ENCODE measurements around the gene TPSAB1. TPM values are rescaled to one million over a fixed set of nuclear protein-coding genes. Genes with fewer than 3 reads are reported as not detected.

TPSAB1 gene
- total and polyA plus RNA-seq, 10 of the 15 experiments (the other 5 are each of a cell fraction or from before 2014, with no cell fraction given): 0.06 TPM; not detected in 9

DNA sequence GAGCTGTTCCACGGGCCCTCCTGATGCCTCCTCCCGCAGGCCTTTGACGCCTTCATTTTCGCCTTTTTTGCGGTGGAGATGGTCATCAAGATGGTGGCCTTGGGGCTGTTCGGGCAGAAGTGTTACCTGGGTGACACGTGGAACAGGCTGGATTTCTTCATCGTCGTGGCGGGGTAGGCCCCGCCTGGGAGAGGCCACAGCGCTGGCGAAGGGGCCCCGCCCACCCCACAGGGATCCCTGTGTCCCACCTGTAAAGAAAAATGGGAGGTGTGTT lies 45.2 kb upstream of the TPSAB1 start:
- no TSS peak for BruUV-seq (replicated peaks)
- ChIA-PET CTCF (no interaction called here), POLR2A (no interaction called here), RAD21 (ENCODE audit: unreplicated experiment) (interaction anchor here (0.6 kb wide), 1 partner anchor 138 kb away, joined by 3 read pairs; no protein-coding TSS in a partner anchor), SMC1A (ENCODE audit: uncharacterized antibody, unreplicated experiment) (no interaction called here)
- Histone ChIP-seq H4K20me1 (ENCODE audit: control insufficient read depth, insufficient read depth) (no peaks in the 10 kb centered on the region), H3K9ac (ENCODE audit: control insufficient read depth, insufficient read depth, low read length) (no peak overlapping the region), H3K79me2 (ENCODE audit: control insufficient read depth, insufficient read depth, low read length) (no peaks in the 10 kb centered on the region), H3K4me1 (ENCODE audit: control insufficient read depth, insufficient read depth, low read length) (no peaks in the 10 kb centered on the region), H2AFZ (ENCODE audit: control insufficient read depth, low read depth, low read length) (no peak overlapping the region), H3K9me3 (replicated peaks; ENCODE audit: control insufficient read depth, insufficient read depth, low read length) (no peaks in the 10 kb centered on the region; the same call in 2 of the 3 replicates), H3K27me3 (replicated peaks in 1 of 2; ENCODE audit: control insufficient read depth in 2 of 2, insufficient read depth in 2 of 2, low read length in 1 of 2) (no peaks in the 10 kb centered on the region), H3K27ac (ENCODE audit: control insufficient read depth, insufficient read depth) (no peak overlapping the region), H3K36me3 (ENCODE audit: control insufficient read depth in 2 of 2, insufficient read depth in 2 of 2, low read length in 1 of 2) (no peaks in the 10 kb centered on the region), H3K4me3 (no peak overlapping the region), H3K4me2 (ENCODE audit: control insufficient read depth, insufficient read depth) (no peak overlapping the region)
- 76% methylated on average over 14 of the region's 14 CpGs for whole genome bisulfite sequencing (ENCODE audit: insufficient coverage, insufficient replicate concordance, low lambda C conversion rate, missing lambda C conversion rate)
- in situ Hi-C loops (cut with MboI) (no loop called here), intact Hi-C loops (cut with micrococcal nuclease; ENCODE audit: unreplicated experiment) (no loop called here)
- DNase-seq (ENCODE audit: low read depth, low spot score): no peak
- TF ChIP-seq, protein P1, sequence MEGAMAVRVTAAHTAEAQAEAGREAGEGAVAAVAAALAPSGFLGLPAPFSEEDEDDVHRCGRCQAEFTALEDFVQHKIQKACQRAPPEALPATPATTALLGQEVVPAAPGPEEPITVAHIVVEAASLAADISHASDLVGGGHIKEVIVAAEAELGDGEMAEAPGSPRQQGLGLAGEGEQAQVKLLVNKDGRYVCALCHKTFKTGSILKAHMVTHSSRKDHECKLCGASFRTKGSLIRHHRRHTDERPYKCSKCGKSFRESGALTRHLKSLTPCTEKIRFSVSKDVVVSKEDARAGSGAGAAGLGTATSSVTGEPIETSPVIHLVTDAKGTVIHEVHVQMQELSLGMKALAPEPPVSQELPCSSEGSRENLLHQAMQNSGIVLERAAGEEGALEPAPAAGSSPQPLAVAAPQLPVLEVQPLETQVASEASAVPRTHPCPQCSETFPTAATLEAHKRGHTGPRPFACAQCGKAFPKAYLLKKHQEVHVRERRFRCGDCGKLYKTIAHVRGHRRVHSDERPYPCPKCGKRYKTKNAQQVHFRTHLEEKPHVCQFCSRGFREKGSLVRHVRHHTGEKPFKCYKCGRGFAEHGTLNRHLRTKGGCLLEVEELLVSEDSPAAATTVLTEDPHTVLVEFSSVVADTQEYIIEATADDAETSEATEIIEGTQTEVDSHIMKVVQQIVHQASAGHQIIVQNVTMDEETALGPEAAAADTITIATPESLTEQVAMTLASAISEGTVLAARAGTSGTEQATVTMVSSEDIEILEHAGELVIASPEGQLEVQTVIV (IDR thresholded peaks at IDR 0.05; ENCODE audit: borderline replicate concordance, partially characterized antibody): no peak
- TF ChIP-seq NR2F1 (conservative IDR thresholded peaks at IDR 0.05): no peak
- no peak for TF ChIP-seq MYC (IDR thresholded peaks at IDR 0.05; ENCODE audit: insufficient read depth, insufficient read length, insufficient replicate concordance, low read length, severe bottlenecking)
- no peak for TF ChIP-seq STAT3 (IDR thresholded peaks at IDR 0.05; ENCODE audit: low read depth, low read length)
- no peak for TF ChIP-seq EGR1 (IDR thresholded peaks at IDR 0.05; ENCODE audit: borderline replicate concordance in 1 of 2, low read depth in 2 of 2, low read length in 2 of 2)
- no peak for TF ChIP-seq IKZF1 (conservative IDR thresholded peaks at IDR 0.05)
- no peak for TF ChIP-seq KLF5 (IDR thresholded peaks at IDR 0.05; ENCODE audit: partially characterized antibody)
- no peak for TF ChIP-seq HCFC1 (IDR thresholded peaks at IDR 0.05; ENCODE audit: low read length)
- TF ChIP-seq TAF1 (IDR thresholded peaks at IDR 0.05; ENCODE audit: borderline replicate concordance, low read depth, low read length): no peak
- ATAC-seq: no peak
- no peak for FAIRE-seq

All from GM12878 (cell line).